HG02798 (cell line): Measurements from ENCODE around the gene SIL1.

Source experiments
- ATAC-seq: cut with Tn5 transposase; IDR thresholded peaks from one replicate; pipeline ENCODE4 v1.9.1; 2021; ENCODE audit warnings: mild to moderate bottlenecking; ENCODE audit not compliant: unreplicated experiment, poor library complexity

Gene SIL1

DNA sequence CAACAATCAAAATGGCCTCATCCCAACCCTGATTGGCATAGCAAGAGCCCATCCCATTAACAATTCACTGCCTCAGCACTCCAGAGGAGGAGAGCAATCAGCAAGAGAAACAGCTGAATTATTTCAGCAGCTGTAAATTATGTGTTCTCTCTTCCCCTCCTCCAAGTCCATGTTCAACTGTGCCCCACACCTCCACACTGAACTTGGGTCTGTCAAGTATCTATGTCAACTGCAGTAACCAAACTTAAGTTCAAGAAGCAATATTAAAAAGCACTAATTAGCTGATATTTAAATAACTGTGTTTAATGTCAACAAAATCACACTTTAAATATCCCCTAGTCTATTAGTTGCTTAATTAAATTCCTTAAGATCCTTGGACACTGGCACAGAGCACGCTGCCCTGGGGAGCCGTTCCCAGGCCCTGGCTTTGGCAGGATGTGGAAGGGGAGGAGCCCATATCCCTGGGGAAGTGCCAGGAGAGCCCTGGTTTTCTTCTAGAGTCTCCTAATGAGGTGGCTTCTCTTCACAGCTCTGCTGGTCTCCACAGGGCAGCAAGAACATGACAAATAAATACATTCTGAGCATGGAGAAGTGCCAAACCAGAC, 50.6 kb downstream of the SIL1 start:
- ATAC-seq, result no peak

DNA sequence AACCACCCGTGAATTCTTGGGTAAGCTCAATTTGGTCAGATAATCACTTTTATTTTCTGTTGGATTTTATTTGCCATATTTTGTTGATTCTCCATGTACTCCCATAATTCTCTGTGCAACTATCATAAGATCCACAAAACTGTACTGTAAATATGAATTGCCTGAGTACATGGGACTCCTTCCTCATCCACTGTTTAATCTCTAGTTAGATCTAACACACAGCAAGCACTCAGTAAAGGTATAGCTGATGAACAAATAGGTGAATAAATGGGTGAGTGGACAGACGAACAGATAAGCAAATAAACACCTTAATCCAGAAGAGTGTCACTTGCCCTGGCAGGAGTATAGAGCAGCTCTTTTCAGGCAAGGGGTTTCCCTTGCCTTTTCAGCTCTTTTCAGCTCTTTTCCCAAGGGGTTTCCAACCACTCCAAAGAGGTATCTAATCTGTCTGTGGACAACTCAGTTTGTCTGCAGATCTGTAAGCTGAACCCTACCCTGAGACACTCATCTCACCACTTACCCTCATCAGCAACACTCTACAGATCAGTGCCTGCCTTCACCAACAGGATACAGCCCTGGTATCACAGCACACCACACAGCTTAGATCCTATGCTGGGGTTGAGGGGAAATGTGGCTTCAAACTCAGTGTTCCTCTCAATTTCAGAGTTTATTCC, 51.2 kb downstream of the SIL1 start:
- no peak for ATAC-seq

DNA sequence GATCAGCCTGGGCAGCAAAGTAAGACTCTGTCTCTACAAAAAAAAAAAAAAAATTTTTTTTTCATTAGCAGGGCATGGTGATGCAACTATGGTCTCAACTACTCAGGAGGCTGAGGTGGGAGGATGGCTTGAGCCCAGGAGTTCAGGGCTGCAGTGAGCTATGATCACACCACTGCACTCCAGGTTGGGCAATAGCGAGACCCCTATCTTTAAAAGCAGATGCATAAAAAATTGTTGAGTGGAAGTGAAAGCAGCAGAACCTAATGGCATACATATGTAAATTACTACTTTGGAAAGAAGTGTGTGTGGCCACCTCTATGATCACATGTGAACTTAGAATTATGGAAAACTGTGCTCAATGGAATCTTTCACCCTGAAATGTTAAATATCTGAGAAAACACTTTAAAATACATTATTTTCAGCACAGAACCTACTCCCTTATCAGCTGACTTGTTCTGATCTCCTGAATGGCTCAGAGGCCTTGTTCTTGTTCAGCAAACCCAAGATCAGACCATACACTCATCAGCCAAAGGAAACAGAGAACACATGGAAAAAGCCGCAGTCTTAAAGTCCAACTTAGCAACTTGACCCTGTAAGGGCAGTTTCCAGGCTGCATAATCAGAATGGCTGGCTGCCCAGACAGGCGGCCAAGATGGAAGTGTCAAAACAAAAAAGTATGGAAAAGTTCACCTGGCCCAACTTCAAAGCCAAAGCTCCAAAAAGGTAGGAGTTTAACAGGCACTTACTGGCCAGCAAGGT, 56.5 kb downstream of the SIL1 start:
- no peak for ATAC-seq

DNA sequence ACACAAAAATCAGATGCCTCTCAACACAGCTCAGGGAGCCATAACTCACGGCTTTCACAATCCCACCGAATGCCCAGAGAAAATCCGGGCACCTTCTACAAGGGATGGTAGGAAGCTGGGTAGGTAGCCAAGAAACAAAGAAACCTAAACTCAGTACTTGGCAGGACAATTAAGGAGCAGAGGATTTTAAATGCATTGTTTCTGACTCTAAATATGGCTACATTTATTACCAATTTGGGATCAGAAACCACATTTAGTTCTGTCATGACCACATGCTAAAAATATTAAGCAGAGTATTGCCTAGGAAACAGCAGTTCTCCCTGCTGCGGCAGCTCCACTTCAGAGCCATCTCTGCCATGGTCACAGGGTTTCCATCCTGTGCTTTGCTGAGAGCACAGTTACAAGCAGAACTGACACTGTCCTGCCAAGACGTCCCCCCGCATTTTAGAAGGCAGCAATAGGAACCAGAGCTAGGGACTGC, 57.5 kb downstream of the SIL1 start:
- ATAC-seq, result no peak

DNA sequence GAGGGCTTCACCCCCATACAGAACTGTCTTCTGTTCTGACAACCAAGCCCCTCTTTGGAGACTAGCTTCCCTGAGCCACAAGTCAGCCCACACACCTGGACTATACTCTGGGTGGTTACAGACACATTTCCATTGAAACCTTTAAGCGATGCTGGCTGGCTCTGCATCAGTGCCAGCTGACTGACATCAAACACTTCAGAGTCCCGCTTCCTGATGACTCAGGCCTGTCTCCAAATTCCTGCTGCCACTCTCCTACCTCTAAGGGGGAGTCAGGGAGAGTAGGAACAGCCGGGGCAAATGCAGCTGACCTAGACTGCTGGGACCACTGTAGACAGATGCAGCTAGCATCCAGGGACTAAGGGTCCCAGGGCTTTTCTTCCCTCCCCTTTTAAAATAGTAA, 59.4 kb downstream of the SIL1 start:
- no peak for ATAC-seq

DNA sequence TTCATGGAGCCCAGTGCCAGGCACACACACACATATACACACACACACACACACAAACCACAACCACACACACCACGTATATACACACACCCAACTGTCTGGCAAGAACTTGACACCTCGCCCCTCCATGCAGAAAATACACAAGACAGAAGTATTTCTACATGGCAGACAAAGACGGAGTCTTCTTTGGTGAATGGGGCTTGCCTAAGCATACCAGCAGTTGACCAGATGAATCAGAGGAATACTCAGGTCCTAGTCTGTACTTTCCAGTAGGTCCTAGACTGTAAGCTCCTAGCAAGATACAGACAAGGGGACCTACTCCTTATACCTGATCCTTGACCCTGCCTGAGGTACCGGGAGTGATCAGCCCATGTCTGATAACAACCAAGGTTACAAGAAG, 60.1 kb downstream of the SIL1 start:
- ATAC-seq, result no peak

DNA sequence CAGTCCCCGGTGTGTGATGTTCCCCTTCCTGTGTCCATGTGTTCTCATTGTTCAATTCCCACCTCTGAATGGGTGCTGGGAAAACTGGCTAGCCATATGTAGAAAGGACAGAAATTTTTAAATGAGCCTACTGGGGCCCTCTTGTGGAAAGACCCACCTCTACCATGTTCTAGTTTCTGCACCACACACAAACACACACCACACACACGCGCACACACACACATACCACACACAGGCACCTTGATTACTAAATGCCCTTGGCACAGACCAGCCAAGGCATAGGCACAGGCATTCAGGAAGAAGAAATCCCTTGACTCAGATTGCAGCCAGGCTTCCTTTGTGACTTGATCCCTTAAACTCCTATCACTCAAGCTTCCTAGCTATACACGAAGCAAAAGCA, 60.5 kb downstream of the SIL1 start:
- no peak for ATAC-seq

DNA sequence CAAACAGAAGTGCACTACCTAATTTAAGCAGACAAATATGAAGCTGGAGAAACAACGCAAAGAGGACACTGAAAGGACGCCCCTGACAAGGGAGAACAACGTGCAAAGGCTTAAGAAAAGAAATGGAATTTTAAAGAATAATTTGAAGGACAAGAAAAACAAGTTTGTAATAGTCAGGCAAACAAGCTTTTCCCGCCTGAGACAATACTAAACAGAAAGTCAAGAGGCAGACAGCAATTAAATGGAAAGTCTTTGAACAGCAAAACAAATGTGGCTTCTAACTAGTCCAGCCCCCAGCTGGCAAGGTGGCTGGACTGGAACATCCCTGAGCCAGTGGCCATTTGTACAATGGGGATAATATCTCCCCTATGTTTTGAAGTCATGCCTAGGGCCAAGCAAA, 63.3 kb downstream of the SIL1 start:
- no peak for ATAC-seq

DNA sequence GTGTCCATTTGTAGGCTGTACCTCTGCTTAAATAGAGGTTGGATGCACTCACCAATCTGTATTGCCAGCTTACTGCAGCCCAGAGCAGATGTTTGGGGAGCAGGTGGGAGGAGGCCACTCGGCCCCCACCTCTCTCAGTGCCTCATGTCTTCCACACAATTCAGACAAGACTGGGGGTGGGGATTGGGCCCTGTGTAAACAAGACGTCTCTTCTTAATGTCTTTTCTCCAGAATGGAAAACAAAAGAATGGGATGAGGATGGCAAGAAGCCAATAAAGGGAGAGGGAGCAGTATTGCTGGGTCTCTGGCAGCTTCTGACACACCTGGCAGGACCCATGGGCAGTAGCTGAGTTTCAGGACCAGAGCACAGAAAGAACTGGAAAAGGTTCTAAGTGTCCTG, 64.9 kb downstream of the SIL1 start:
- ATAC-seq, result no peak

DNA sequence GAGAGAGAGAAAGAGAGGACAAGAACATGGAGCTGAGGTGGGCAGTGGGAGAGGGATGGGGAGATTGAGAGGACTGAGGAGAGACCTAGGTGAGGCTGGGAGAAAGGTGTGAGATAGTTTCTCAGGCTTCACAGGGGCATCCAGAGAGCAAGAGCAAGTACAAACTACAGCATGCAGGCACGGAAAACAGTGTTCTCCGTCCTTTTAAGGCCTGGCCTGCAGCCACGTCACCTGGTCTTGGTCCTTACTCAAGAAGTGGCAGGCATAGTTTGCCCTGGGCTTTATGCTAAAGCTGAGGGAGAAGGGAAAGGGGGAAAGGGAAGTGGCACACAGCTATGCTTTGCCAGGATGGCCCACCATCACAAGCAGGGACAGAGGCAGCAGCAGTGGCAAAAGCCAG, 65.7 kb downstream of the SIL1 start:
- no peak for ATAC-seq

DNA sequence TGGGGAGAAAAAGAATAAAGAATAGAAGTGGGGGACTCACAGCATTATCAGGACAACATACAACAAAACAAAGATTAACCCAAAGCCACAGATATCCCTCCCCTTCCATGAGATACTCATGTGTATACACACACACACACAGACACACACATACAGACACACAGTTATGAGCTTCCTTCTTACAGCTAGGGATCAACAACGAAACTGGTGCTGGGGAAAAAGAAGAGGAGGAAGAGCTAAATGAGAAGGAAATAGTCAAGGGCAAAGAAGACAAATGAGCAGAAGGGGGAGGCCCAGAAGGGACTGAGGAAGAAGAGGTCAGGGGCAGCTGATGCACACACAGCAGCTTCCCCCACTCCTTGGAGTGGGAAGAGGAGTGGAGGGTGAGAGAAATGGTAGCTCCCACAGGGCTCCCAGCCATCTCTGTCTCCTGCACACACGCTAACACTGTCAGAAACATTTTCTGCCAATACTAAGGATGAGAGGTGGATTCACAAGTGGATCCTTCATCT, 66.2 kb downstream of the SIL1 start:
- no peak for ATAC-seq

DNA sequence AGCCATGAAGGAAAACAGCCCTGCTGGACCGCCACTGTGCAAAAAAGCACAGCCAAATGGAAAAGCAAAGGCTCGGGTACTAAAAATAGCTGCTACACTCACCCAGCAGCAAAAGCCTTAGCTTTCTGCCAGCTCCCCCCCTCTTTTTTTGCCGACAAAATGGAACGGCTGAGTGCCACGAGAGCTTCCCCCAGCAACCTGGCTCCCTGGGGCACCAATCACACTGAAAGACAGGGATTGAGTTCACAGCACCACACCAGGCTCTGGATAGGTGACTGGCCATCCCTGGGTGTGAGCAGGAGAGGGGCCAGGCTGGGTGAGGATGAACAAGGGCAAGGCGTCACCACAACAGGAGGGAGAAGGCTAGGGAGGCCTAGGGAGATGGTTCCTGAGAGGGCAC, 66.7 kb downstream of the SIL1 start:
- ATAC-seq, result no peak

DNA sequence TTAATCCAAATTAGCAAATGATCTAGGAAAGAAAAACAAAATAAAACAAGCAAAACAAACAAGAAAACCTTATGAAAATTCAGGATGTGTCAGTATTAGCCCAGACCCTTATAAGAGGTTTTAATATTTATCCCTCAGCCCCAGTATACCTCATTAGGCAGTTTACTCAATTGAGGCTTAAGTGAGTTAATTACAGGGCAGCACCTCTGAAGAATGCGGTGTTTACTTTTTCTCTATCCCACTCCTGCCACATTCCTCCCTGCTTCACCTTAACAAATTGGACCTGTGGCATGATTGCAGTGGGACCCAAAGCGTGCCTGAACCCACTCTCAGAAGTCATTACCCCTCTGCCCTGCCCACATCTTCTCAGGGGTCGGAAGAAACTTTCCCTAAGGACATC, 67.1 kb downstream of the SIL1 start:
- no peak for ATAC-seq

DNA sequence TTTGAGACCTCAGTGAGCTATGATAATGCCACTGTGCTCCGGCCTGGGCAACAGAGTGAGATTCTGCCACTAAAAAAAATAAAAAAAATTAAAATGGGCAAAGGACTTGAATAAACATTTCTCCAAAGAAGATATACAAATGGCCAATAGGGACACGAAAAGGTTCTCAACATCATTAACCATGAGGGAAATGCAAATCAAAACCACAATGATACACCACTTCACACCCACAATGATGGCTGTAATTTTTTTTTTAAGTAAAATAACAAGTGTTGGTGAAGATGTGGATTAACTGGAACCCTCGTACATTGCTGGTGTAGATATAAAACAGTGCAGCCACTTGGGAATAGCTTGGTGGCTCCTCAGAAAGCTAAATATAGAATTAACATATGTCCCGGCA, 68.0 kb downstream of the SIL1 start:
- no peak for ATAC-seq

DNA sequence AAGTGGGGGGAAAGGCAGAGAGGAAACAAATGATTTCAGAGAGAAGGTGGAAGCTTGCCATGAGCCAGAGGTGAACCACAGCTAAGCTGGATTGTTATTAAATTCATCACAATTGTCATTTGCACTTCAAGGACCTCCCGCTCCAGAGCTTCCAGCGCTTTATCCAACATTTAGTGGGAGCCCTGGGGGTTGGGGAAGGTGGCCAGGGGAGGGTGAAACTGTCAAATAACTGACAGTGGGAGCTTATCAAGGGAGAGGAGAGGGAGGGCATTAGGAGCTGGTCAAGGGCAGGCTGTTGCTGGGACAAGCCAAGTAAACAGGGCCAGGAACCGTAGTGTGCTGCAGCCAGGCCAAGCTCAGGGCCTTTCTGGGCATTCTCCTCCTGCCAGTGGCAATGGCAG, 71.5 kb downstream of the SIL1 start:
- no peak for ATAC-seq

DNA sequence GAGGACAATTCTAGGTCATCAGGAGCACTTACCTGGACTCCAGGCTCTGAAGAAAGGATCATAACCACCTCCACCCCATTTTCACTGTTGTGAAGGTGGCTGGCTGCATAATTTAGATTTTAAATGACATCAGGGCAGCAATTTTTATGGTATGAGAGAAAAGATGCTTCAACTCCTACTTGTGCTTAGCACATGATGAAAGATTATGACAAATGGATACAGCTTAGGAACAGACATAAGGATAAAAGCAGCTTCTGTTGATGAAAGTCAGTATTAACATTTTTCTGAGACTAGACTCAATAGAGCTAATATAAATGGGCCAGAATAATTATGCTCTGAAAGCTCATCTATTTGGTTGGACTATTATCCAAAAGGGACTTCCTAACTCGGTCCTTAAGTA, 72.2 kb downstream of the SIL1 start:
- no peak for ATAC-seq

DNA sequence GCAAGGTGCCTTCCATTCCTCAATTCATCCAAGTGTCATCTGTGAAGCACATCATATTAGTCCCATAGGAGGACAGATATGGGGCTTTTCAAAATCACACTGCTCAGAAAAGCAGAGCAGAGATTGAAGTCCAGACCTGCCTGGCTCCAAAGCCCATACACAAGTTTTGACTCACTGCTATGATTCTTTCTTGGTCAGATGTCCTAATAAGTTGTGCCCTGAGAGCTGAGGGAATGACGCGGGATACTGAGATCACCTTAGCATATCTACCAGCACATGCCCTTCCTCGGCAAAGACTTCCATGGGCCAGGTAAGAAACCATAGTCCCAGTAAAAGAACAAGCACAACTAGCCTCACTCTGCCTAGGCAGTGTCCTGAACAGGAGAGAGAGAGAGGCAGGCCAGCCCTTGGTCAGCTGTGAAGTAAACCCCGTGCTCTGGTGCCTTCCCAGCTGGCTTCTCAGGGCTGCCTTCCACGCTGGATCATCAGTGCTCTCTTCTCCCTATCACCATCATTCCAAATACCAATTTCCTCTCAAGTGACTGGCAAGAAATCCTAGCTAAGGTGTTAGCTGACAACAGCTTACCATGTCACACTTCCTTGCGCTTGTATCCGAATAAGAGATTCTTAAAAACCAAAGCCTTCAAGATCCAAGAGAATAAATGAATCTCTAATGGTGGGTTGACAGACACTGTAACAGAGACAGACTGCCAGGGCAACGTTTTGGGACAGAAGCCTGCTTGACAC, 73.2 kb downstream of the SIL1 start:
- ATAC-seq, result no peak

DNA sequence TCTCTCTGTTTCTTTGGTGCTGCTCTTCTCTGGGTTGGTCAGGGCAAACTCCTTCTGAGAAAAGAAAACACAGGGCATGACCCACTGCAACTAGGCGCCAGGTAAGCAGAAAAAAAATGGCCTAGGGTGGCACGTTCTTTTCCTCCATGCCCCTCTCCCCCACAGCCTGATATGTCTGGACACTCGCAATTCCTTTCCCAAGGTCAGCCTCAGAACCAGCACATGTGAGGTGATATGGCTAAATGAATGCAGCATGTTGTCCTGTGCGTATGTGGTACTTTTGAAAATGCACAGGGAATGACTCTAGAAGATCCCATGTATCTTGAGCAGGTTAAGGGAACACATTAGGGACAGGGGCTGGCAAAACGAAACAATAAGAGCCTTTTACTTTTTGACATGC, 77.0 kb downstream of the SIL1 start:
- no peak for ATAC-seq

DNA sequence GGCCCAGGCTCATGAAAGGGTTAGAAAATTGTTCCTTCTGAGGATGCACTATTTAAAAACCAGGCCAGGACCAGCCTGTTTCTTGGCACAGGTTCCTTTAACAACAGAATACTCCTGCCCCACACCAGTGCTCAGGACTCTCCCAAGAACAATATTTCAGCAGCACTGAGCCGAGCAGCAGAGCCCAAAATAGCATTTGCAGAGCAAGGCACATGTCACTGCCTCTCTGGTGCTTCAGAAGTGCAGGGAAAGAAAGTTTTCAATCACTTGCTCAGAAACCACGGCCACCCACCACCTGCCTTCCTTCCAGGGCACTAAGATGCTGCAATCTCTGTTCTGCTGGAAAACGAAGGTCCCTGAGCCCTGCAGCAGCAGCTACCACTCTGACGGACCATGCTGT, 77.6 kb downstream of the SIL1 start:
- no peak for ATAC-seq

DNA sequence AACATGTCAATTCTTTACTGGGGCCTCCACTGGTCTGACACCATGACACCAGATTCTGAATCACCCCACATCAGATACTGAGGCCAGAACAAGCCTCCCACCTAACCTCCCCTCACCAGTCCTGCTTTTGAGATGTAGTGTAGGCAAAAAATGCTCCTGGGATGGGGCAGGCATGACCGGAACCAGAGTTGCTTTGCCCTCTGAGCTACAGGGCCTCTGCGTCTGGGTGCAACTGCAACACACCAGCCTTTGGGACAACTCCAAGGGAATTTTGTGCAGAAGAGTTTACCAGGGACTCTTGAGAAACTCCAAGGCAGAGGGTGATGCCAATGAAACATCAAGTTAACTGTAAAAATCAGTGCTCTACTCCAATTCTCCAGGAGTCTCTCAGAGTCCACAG, 79.4 kb downstream of the SIL1 start:
- no peak for ATAC-seq
